Stimulated activated CD4-positive, alpha-beta T cell treated with anti-CD3 and anti-CD28 coated beads, Interleukin-4, amount 100 ng/mL, for 4 hours (primary cell): ENCODE results near the gene HFM1.
"Not testable (repeated sequence)": the region's sequence is repeated elsewhere in the genome, so short reads cannot be mapped to it uniquely, and the experiment has no call there.

ENCODE experiments used
- DNase-seq, 2 experiments: peaks; one replicate each; pipeline ENCODE4 v3.0.0-alpha.2; 2020

Gene HFM1

GRCh38 chr1:91404151-91405012 lies at the start of gene HFM1:
Gene HFM1 (minus strand): TSS chr1:91404837. CDS start chr1:91401082, 3,755 bp downstream.
- peak; percentile 54 to 59 for DNase-seq

GRCh38 chr1:91454136-91454535 lies 49.5 kb upstream of the HFM1 start:
- no peak for DNase-seq

GRCh38 chr1:91450260-91450659 lies 45.6 kb upstream of the HFM1 start:
- no peak for DNase-seq

GRCh38 chr1:91447782-91448181 lies 43.1 kb upstream of the HFM1 start:
- not testable (repeated sequence) for DNase-seq

GRCh38 chr1:91441980-91442379 lies 37.3 kb upstream of the HFM1 start:
- DNase-seq = not testable (repeated sequence)

- DNase-seq = no peak
Observed at GRCh38 chr1:91440847-91441246, 36.2 kb upstream of the HFM1 start.

- no peak for DNase-seq
Observed at GRCh38 chr1:91439016-91439415, 34.4 kb upstream of the HFM1 start.

GRCh38 chr1:91428182-91428798 lies 23.7 kb upstream of the HFM1 start:
- DNase-seq = no peak

GRCh38 chr1:91427741-91428140 lies 23.1 kb upstream of the HFM1 start:
- no peak for DNase-seq

GRCh38 chr1:91422523-91422922 lies 17.9 kb upstream of the HFM1 start:
- DNase-seq = not testable (repeated sequence)

GRCh38 chr1:91412371-91412770 lies 7.7 kb upstream of the HFM1 start:
- no peak for DNase-seq

- no peak for DNase-seq
Observed at GRCh38 chr1:91406773-91407389, 2.2 kb upstream of the HFM1 start.

- DNase-seq = no peak
Observed at GRCh38 chr1:91402023-91402422, 2.6 kb downstream of the HFM1 start.

GRCh38 chr1:91400133-91400725 lies 4.4 kb downstream of the HFM1 start:
- no peak for DNase-seq

- DNase-seq = no peak
Observed at GRCh38 chr1:91398291-91398690, 6.3 kb downstream of the HFM1 start.

GRCh38 chr1:91397605-91398004 lies 7.0 kb downstream of the HFM1 start:
- no peak for DNase-seq

- DNase-seq = no peak
Observed at GRCh38 chr1:91393042-91393441, 11.6 kb downstream of the HFM1 start.

GRCh38 chr1:91386109-91386508 lies 18.5 kb downstream of the HFM1 start:
- DNase-seq = no peak

GRCh38 chr1:91383456-91383855 lies 21.2 kb downstream of the HFM1 start:
- no peak for DNase-seq

GRCh38 chr1:91381844-91382243 lies 22.8 kb downstream of the HFM1 start:
- no peak for DNase-seq

- DNase-seq = no peak
Observed at GRCh38 chr1:91374086-91374485, 30.6 kb downstream of the HFM1 start.

GRCh38 chr1:91372230-91372629 lies 32.4 kb downstream of the HFM1 start:
- not testable (repeated sequence) for DNase-seq

- no peak for DNase-seq
Observed at GRCh38 chr1:91349524-91349923, 55.1 kb downstream of the HFM1 start.

GRCh38 chr1:91346824-91347223 lies 57.8 kb downstream of the HFM1 start:
- no peak for DNase-seq
